Measurements from ENCODE around the gene NLRC5.

NLRC5 gene

GRCh38 chr16:57039148-57039812, 49.9 kb downstream of the NLRC5 start:
- H3K4me3 ChIP-seq (ENCODE audit: low read depth, low read length), result no peak overlapping the region
- no peak for TF ChIP-seq CTCF (conservative IDR thresholded peaks at IDR 0.05; ENCODE audit: low read depth, low read length)
- DNase-seq (ENCODE audit: low read depth), result peak; percentile 92

DNA sequence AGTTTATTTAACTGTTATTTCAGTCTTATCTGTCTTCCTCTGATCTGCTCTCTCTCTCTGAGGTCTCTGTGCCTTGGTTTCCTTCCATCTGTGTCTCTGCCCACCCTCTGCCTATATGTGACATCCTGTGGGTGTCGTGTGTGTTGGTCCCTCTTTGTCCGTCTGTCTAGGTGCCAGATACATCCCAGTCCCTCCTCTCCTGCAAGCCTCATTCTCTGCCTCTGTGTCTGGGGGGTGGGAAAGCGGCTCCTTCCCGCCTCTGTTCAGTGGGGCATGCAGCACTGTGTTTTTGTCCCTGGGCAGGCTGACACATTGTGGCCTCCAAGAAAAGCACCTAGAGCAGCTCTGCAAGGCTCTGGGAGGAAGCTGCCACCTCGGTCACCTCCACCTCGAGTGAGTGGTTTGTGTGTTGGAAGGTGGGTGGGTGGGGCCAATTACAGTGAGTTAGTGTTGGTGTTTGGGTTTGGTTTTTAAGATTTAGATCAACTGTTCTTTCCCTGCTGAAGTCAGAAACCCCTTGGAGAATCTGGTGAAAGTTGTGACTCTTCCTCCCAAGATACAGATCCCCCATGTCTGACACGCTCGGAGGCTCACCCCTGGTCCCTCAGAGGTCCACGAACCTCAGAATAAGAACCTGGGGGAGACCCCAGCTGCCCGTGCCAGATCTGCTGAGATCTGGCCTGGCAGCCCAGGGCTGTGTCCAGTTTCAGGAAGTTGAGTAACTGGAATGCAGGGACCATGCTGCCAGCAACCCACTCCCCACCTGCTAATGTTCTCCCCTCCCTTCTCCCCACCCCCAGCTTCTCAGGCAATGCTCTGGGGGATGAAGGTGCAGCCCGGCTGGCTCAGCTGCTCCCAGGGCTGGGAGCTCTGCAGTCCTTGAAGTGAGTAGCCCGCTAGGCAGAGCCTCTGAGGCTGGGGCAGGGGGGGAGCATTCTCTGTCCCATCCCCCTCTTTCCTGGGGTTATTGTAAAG, 52.1 kb downstream of the NLRC5 start:
- TF ChIP-seq CTCF (conservative IDR thresholded peaks at IDR 0.05; ENCODE audit: low read depth, low read length), result no peak
- no peak overlapping the region for H3K4me3 ChIP-seq (ENCODE audit: low read depth, low read length)
- peak; percentile 9 for DNase-seq (ENCODE audit: low read depth)

GRCh38 chr16:57042157-57043111, 53.1 kb downstream of the NLRC5 start:
- peak; percentile 54 for DNase-seq (ENCODE audit: low read depth)
- no peak overlapping the region for H3K4me3 ChIP-seq (ENCODE audit: low read depth, low read length)
- no peak for TF ChIP-seq CTCF (conservative IDR thresholded peaks at IDR 0.05; ENCODE audit: low read depth, low read length)

- no peak for TF ChIP-seq CTCF (conservative IDR thresholded peaks at IDR 0.05; ENCODE audit: low read depth, low read length)
- H3K4me3 ChIP-seq (ENCODE audit: low read depth, low read length), result no peak overlapping the region
- DNase-seq (ENCODE audit: low read depth), result no peak
Observed at GRCh38 chr16:57043248-57043647, 53.9 kb downstream of the NLRC5 start.

GRCh38 chr16:57044931-57045693, 55.8 kb downstream of the NLRC5 start:
- H3K4me3 ChIP-seq (ENCODE audit: low read depth, low read length), result no peak overlapping the region
- DNase-seq (ENCODE audit: low read depth), result peak; percentile 43
- no peak for TF ChIP-seq CTCF (conservative IDR thresholded peaks at IDR 0.05; ENCODE audit: low read depth, low read length)

Data from choroid plexus epithelial cell (primary cell).